ENCODE data around the gene ZNF629. TPM values are rescaled to one million over a fixed set of nuclear protein-coding genes. Genes with fewer than 3 reads are reported as not detected.

ZNF629 gene
- total RNA-seq, 4 donors from 2014 or later: 10.9 to 18.1 (median 16.0) TPM

DNA sequence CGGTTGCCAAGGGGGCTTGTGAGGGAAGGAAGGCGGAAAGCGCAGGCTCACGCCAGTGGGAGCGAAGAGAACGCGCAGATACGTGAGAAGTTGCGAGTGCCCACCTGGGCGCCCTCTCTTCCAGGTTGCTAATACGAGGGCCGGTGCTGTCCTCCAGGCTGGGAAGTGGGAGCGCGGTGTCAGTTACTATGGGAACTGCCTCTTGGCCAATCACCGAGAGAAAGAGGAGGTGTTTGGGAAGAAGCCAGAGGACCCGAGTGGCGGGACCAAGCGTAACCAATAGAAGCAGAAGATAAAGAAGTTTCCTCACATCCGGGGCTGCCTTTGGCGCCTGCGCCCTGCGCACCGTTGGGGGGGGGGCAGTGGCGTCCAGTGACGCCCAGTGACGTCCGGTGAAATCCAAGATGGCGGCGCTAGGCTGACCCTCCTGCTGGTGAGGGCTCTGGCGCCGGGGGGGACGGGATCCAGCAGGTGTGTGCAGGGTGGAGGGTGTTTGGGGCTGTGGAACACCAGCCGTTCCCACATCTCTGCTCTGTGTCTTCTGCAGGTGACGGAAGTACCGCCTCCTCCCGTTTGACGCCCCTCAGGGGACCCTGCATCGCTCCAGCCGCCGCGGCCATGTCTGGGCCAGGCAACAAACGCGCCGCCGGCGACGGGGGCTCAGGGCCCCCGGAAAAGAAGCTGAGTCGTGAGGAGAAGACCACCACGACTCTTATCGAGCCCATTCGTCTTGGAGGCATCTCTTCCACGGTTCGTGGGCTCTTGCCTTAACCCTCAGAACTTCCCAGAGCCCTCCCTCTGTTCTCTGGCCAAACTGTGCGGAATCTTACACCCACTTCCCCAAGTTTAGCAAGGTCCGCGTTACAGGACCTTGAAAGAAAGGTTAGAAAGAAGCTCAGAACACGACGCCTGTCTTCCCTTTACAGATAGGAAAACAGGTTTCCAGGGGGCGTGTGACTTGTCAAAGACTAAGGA is 24.8 kb downstream of the ZNF629 start, which contains the start of the genes CFAP119 and RNF40:
Gene CFAP119, minus strand, starts transcription at position 135 of the 975 bp plus-strand sequence. CDS start 314 bp downstream, outside the sequence.
Gene RNF40, plus strand, starts transcription at position 395 of the 975 bp plus-strand sequence. Its CDS starts 224 bp downstream, at position 619.
- intact Hi-C loops (cut with DNase I; ENCODE audit: low total_unique reads): no loop called here
- 1% methylated on average over 57 to 60 of the region's 60 CpGs for WGBS, 2 donors
- TF ChIP-seq POLR2A (IDR thresholded peaks at IDR 0.05): peak in 1 of 2 donors; percentile 38
- TF ChIP-seq, protein P1, sequence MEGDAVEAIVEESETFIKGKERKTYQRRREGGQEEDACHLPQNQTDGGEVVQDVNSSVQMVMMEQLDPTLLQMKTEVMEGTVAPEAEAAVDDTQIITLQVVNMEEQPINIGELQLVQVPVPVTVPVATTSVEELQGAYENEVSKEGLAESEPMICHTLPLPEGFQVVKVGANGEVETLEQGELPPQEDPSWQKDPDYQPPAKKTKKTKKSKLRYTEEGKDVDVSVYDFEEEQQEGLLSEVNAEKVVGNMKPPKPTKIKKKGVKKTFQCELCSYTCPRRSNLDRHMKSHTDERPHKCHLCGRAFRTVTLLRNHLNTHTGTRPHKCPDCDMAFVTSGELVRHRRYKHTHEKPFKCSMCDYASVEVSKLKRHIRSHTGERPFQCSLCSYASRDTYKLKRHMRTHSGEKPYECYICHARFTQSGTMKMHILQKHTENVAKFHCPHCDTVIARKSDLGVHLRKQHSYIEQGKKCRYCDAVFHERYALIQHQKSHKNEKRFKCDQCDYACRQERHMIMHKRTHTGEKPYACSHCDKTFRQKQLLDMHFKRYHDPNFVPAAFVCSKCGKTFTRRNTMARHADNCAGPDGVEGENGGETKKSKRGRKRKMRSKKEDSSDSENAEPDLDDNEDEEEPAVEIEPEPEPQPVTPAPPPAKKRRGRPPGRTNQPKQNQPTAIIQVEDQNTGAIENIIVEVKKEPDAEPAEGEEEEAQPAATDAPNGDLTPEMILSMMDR (IDR thresholded peaks at IDR 0.05): no peak
- H3K4me3 ChIP-seq (ENCODE audit: low read depth, poor library complexity, severe bottlenecking): peak within 1 kb of the TSS; percentile 79
- DNase-seq (ENCODE audit: low spot score in 2 of 2): peak; percentile 98 to 99

DNA sequence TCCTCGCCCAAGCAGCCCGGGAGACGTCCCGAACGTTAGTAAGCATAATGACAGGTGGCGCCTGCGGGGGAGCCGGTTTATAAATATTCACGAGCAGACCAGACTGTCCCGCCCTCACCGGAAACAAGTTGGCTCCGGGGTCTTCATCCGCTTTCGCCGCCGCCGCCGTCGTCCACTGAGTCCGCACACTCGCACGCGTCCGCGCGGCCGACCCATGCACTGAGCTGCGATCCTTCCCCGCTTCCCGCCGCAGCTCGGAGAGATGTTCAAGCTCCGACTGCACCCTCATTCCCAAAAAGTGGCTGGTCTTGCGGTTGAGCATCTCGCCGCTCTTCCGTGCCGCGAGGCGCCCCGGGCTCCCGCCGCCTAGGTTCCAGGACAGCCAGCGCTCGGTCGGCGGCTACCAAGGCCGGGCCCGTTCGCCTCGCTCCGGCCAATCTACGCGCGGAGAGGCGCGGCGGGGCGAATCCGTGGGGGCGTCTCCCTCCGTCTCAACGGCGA is 25.5 kb downstream of the ZNF629 start:
- DNase-seq (ENCODE audit: low spot score in 2 of 2): no peak
- intact Hi-C loops (cut with DNase I; ENCODE audit: low total_unique reads): no loop called here
- no peak for TF ChIP-seq POLR2A (IDR thresholded peaks at IDR 0.05)
- TF ChIP-seq, protein P1 (IDR thresholded peaks at IDR 0.05): no peak
- peak overlapping the region; percentile 74 for H3K4me3 ChIP-seq (ENCODE audit: low read depth, poor library complexity, severe bottlenecking)
- 0 to 1% methylated on average over 20 to 47 of the region's 64 CpGs for WGBS, 2 donors

DNA sequence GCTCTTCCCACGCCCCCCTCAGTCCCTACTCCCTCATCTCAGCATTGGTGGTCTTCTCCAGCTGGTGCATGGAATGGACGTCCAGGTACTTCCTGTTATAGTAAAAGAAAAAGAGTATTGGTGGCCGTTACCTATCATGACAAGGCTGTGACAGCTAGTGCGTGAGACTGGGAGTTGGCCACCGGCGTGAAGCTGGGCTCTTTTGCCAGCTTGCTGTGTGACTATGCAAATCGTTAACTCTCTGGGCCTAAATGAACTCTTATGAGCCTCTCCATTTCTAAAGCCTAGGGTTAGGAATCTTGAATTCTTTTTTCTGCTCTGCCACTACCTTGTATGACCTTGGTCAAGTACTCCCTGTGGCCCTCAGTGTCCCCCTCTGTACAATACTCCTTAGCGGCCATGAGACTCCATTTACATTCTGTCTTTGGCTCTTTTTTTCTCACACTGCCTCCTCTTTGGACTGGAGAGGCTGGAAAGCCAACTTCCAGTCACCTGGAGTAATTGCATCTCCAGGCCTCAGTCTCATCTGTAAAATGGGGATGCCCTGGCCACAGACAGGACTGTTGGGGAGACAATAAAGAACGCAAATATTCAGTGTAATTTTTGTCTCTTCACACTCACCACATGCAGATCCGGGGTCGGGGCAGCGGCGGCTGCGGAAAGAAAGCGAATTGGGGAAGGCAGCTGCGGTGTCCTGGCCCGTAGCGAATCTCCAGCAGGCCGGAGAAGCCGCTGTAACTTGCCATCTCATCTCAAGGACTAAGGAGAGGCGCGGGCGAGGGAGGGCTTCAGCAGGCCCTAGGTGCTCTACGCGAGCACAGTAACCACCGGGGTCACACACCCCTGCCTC is 26.2 kb downstream of the ZNF629 start:
- no peak for TF ChIP-seq POLR2A (IDR thresholded peaks at IDR 0.05)
- TF ChIP-seq, protein P1 (IDR thresholded peaks at IDR 0.05): no peak
- no peak for DNase-seq (ENCODE audit: low spot score in 2 of 2)
- WGBS, 2 donors: 29% methylated on average over 23 to 26 of the region's 26 CpGs
- intact Hi-C loops (cut with DNase I; ENCODE audit: low total_unique reads): no loop called here
- peak overlapping the region; percentile 74 for H3K4me3 ChIP-seq (ENCODE audit: low read depth, poor library complexity, severe bottlenecking)

DNA sequence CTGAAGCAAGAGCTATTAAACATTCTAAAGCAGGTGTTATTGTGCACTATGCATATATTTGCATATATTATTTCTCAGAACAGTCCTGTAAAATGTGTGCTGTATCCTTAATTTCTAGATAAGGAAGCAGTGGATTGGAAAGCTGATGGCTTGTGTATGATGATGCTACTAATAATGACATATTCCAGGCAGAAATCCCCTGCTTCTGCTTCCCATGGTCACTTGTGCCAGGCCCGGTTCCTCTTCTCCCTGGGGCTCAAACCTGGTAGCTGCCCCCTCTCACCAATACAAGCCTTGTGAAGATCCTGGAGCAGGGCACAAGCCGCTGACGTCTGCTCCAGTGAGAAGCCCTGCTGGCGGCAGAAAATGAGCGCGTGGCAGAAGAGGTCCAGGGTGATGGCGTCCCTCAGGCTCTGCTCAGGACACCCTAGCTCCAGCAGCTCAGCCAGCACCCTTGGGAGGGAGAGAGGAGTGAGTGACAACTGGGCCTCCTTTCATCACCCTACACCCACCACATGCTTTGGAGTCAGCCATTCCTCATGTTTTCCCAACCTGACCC is 26.9 kb downstream of the ZNF629 start:
- intact Hi-C loops (cut with DNase I; ENCODE audit: low total_unique reads): no loop called here
- H3K4me3 ChIP-seq (ENCODE audit: low read depth, poor library complexity, severe bottlenecking): no peak overlapping the region
- WGBS, 2 donors: 84 to 90% methylated on average over 7 of the region's 7 CpGs
- DNase-seq (ENCODE audit: low spot score in 2 of 2): peak in 1 of 2 donors; percentile 56
- TF ChIP-seq, protein P1 (IDR thresholded peaks at IDR 0.05): no peak
- no peak for TF ChIP-seq POLR2A (IDR thresholded peaks at IDR 0.05)

DNA sequence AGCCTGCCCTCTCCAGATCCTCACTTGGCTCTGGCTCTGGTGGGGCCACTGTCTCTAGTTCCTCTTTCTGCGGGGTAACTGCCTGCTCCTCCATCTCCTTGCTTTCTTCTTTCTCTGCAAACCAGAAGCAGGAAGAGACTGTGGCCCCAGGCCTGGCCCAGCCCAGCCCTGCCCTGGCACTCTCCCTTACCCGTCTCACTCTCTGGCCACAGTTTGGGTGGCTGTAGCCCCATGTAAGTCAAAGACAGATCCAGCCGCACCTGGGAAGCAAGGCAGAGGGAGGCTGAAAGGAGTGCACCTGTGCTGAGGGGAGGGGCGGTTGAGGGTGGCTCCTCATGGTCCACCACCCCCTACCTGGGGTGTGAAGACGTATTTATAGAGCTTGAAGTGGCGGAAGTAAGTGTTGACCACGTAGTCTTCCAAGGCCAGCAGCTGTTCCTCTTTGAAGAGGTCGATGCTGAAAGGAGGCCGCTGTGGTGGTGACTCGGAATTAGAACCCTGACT is 28.0 kb downstream of the ZNF629 start:
- H3K4me3 ChIP-seq (ENCODE audit: low read depth, poor library complexity, severe bottlenecking): no peak overlapping the region
- WGBS, 2 donors: 81 to 87% methylated on average over 10 of the region's 10 CpGs
- DNase-seq (ENCODE audit: low spot score in 2 of 2): no peak
- TF ChIP-seq POLR2A (IDR thresholded peaks at IDR 0.05): no peak
- TF ChIP-seq, protein P1 (IDR thresholded peaks at IDR 0.05): no peak
- intact Hi-C loops (cut with DNase I; ENCODE audit: low total_unique reads): no loop called here
